Uterine smooth muscle cell (primary cell): ENCODE results near the gene TMSB15A. TPM values are rescaled to one million over a fixed set of nuclear protein-coding genes. Genes with fewer than 3 reads are reported as not detected.

Experiments
- total RNA-seq: library from RNA; depleted of rRNA; stranded (reverse); fragments of >200 nt; gene quantifications from 2 replicates; pipeline ENCODE4 v1.2.3, GENCODE V29; 2014

Gene TMSB15A
- total RNA-seq = 3.2 and 8.7 TPM in 2 replicates

DNA sequence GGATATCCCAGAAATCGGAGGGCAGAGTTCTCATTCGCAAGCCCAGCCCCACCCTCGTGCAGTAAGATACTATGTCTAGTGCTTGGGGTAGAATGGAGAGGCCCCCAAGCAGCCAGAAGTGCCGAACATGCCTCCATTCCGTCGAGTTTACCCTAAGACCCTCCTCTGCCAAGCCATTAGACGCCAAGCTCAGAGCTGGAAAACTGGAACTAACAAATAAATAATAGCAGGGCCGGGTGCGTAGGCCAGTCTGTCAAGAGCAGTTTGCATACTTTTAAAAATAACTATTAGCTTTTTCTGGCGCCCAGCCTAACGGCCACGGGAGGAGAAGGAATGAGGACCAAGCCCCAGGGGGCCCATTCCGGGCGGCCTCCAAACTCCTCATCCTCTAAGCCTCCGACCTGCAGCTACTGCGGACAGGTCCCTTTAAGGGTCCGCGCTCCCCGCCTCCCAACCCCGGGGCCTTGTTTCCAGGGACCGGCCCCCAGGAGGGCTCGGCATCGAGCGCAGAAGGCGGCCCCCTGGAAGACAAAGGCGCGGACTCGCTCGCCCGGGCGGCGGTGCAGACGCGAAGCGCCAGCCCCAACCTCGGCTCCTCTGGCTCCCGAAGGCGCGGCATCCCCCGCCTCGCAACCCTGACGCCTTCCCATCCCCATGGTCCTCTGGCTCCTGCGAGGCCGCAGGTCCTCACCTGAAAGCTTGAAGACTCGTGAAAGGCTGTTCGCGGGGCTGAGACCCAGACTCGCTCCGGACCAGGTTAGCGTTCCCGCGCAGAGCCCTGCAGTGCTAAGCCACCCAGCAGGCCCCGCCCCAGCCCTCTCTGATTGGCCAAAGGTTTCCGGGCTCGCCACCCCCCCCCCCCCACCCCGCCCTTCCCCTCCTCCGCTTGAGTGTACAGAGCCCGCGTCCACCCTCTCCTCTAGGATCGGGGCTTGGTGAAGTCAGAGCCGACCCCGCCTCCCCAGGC, at the start of gene TMSB15A:
Gene TMSB15A (minus strand): TSS at position 765 of the 967 bp plus-strand sequence.

DNA sequence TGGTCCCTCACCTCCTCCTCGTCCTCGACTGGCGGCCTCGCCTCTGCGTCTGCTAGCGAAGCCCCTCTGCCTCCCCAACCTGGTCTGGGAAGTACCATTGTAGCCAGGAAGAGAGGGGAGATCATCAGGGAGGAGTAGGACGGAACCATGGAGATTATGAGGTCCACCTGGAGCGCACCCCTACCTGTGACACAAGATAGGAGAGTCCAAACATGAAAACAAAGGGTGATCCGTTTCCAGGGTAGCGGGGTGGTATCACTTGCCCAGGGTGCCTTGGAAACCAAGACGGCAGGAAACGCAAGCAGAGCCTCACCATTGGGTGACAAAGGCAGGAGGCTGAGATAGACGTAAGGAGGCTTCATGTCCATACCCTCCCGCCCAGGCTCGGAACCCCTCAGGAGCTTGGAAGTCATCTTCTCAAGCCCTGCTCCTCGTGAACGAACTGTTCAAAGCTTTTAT, 44.7 kb downstream of the TMSB15A start, which contains the start of gene TCP11X2:
Gene TCP11X2 (minus strand): TSS at position 51 of the 459 bp plus-strand sequence.

Other genes with a start within 250 kb of the TMSB15A start
- gene NXF2B, start 76.7 kb downstream of the TMSB15A start, total RNA-seq = not detected in 2 replicates
- gene TCP11X2, start 44.9 kb downstream of the TMSB15A start, total RNA-seq = not detected in 2 replicates
- gene ARMCX5, start 82.8 kb upstream of the TMSB15A start, total RNA-seq = 17.0 and 18.6 TPM in 2 replicates
- 4.1 and 8.6 TPM in 2 replicates for gene GPRASP1, start 134.7 kb upstream of the TMSB15A start, total RNA-seq
- 41.1 and 42.2 TPM in 2 replicates for gene GPRASP2, start 195.7 kb upstream of the TMSB15A start, total RNA-seq
- 8.6 and 12.0 TPM in 2 replicates for gene GPRASP3, start 204.0 kb upstream of the TMSB15A start, total RNA-seq